ENCODE results near the gene TARS1.

The TARS1 gene

GRCh38 chr5:33440482-33441240, at the start of gene TARS1:
Gene TARS1, plus strand, starts transcription at chr5:33440965. Its CDS starts 122 bp downstream, at chr5:33441087.
- DNase-seq (ENCODE audit: low read depth in 4 of 4, low spot score in 1 of 4), result peak; percentile 81 to 94 (median 88)

- DNase-seq (ENCODE audit: low read depth in 4 of 4, low spot score in 1 of 4), result no peak
Measured at GRCh38 chr5:33398501-33398900, 42.3 kb upstream of the TARS1 start.

GRCh38 chr5:33400675-33401074, 40.1 kb upstream of the TARS1 start:
- DNase-seq (ENCODE audit: low read depth in 4 of 4, low spot score in 1 of 4), result no peak

- no peak for DNase-seq (ENCODE audit: low read depth in 4 of 4, low spot score in 1 of 4)
Measured at GRCh38 chr5:33401482-33402390, 39.0 kb upstream of the TARS1 start.

- DNase-seq (ENCODE audit: low read depth in 4 of 4, low spot score in 1 of 4), result no peak
Measured at GRCh38 chr5:33403187-33403586, 37.6 kb upstream of the TARS1 start.

GRCh38 chr5:33408816-33409215, 31.9 kb upstream of the TARS1 start:
- no peak for DNase-seq (ENCODE audit: low read depth in 4 of 4, low spot score in 1 of 4)

- no peak for DNase-seq (ENCODE audit: low read depth in 4 of 4, low spot score in 1 of 4)
Measured at GRCh38 chr5:33409435-33410170, 31.2 kb upstream of the TARS1 start.

- DNase-seq (ENCODE audit: low read depth in 4 of 4, low spot score in 1 of 4), result no peak
Measured at GRCh38 chr5:33410221-33410620, 30.5 kb upstream of the TARS1 start.

- no peak for DNase-seq (ENCODE audit: low read depth in 4 of 4, low spot score in 1 of 4)
Measured at GRCh38 chr5:33411498-33411897, 29.3 kb upstream of the TARS1 start.

GRCh38 chr5:33415811-33416354, 24.9 kb upstream of the TARS1 start:
- no peak for DNase-seq (ENCODE audit: low read depth in 4 of 4, low spot score in 1 of 4)

GRCh38 chr5:33417632-33418031, 23.1 kb upstream of the TARS1 start:
- no peak for DNase-seq (ENCODE audit: low read depth in 4 of 4, low spot score in 1 of 4)

GRCh38 chr5:33420946-33421345, 19.8 kb upstream of the TARS1 start:
- no peak for DNase-seq (ENCODE audit: low read depth in 4 of 4, low spot score in 1 of 4)

DNA sequence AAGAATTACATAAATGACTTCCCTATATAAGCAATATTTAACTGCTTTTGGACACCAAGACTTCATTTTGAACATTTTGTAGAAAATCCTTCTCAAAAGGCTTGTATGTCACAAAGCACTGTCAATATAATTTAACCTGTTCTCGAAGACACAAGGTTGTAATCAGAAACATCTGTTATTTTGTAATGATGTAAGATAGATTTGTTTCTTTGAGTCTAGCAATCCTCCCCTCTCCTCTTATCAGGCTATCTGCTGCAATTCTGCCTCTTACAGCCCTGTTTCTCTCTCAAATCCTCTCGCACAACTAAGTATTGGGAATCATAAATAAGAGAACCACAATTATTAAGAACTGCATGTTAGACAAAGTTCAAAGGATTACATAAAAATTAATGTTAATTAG, 18.6 kb upstream of the TARS1 start:
- no peak for DNase-seq (ENCODE audit: low read depth in 4 of 4, low spot score in 1 of 4)

DNA sequence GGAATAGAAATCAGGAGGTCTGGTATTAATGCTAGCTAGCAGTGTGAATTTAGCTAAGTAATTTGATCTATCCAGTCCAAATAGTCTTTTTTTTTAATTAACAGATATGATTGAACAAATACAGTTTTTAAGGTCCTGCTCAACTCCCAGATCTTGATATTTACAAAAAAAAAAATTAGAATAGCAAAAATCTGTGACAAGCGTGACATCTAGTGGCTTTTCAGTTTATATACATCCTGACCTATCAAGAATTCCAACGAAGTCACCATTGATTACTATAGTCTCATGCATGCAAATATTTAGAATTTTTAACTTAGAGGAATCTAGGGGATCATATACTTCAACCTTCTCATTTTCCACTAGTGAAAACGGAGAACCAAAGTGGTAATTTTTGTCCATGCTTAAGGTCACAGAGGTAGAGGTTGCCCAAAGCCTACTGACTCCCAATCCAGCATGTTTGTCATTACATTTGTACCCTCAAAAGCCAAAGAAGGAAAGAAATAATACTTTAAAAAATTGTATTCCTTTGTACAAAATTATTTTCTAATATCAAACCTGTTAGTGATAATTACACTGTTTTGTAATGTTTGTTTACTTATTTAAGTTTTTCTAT, 17.6 kb upstream of the TARS1 start:
- no peak for DNase-seq (ENCODE audit: low read depth in 4 of 4, low spot score in 1 of 4)

DNA sequence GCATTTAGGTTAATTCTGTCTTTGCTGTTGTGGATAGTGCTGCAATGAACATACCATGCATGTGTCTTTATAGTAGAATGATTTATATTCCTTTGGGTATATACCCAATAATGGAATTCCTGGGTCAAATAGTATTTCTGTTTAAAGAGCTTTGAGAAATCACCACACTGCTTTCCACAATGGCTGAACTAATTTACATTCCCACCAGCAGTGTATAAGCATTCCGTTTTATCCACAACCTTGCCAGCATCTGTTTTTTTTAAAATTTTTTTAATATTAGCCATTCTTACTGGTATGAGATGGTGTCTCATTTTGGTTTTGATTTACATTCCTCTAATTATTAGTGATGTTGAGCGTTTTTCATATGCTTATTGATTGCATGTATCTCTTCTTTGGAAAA, 15.5 kb upstream of the TARS1 start:
- no peak for DNase-seq (ENCODE audit: low read depth in 4 of 4, low spot score in 1 of 4)

- DNase-seq (ENCODE audit: low read depth in 4 of 4, low spot score in 1 of 4), result no peak
Measured at GRCh38 chr5:33430983-33431382, 9.8 kb upstream of the TARS1 start.

GRCh38 chr5:33432656-33433055, 8.1 kb upstream of the TARS1 start:
- DNase-seq (ENCODE audit: low read depth in 4 of 4, low spot score in 1 of 4), result no peak

DNA sequence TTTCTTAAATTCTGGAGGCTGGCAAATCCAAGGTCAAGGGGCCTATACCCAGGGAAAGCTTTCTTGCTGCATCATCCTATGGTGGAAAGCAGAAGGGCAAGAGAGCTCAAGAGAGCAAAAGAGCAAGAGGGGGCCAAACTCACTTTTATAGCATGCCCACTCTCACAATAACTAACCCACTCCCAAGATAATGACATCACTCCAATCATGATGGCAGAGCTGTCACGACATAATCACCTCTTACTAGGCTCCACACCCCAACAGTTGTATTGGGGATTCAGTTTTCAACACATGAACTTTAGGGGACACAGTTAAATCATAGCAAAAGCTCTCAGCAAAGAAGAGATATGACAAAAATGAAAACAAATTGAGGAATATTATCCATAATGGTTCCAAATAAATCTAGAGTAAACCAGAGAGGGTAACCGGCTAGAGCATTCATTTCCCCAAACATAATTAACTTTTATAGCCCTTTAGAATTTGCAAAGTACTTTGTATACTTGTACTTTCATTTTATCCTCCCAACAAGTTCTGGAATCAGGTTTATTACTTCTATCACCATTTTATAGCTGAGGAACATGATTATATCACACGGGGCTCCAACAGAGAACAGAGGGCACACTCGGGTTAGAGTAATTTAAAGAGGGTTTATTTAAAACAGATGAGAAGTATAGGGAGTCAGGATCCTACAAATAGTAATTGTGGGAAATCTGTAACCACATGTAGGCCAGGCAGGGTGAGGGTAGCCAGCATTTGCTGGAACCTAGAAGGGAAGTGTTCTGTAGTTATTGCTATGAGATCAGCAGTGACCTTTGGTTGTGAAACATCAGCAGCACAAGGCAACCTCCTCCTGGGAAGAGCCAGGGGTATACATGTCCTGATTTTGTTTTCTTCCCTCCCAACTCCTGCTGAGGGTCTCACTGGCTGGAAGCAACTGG, 7.2 kb upstream of the TARS1 start:
- DNase-seq (ENCODE audit: low read depth in 4 of 4, low spot score in 1 of 4), result no peak

DNA sequence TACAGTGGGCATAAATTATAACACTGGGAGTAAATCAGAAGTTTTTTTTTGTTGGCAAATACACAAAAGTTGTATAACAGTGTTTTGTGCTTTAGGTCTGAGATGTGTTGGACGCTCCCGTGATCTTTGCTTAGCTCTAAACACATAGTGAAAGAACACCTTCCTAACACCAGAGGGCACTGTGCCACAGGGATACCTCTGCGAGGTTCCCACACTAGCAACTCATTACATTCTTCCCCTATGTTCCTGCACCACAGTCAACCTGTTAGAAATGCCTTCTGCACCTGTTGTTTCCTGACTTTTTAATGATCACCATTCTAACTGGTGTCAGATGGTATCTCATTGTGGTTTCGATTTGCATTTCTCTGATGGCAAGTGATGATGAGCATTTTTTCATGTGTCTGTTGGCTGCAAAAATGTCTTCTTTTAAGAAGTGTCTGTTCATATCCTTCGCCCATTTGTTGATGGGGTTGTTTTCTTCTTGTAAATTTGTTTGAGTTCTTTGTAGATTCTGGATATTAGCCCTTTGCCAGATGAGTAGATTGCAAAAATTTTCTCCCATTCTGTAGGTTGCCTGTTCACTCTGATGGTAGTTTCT, 4.8 kb upstream of the TARS1 start:
- DNase-seq (ENCODE audit: low read depth in 4 of 4, low spot score in 1 of 4), result peak; percentile 17 to 48 (median 28)
